Endothelial cell of umbilical vein (primary cell): Measurements from ENCODE around the gene ZFYVE28. TPM values are rescaled to one million over a fixed set of nuclear protein-coding genes. Genes with fewer than 3 reads are reported as not detected.

Experiments used
- BruUV-seq: library from RNA; stranded (reverse); fragments of 400-500 nt; replicated peaks from 2 replicates; lab custom pipeline; 2021; lab: Mats Ljungman, UMichigan
- CTCF ChIA-PET: fragments of 300-600, 350-600 bp; sonication (Branson Sonifier 250); formaldehyde crosslinking; loops from one replicate; lab custom pipeline; 2021; ENCODE audit warnings: antibody characterized with exemption, inconsistent platforms; lab: Charles Lee
- POLR2A ChIA-PET: fragments of 300-600, 350-600 bp; sonication (Branson Sonifier 250); formaldehyde crosslinking; loops from one replicate; lab custom pipeline; 2021; ENCODE audit warnings: antibody characterized with exemption, inconsistent platforms; lab: Charles Lee
- DNase-seq: peaks from one replicate; pipeline ENCODE4 v3.0.0-alpha.2; 2011; ENCODE audit warnings: low read depth, low spot score
- FAIRE-seq: peaks from 2 replicates; lab custom pipeline; 2011; peaks lifted over from hg19 to GRCh38; lab: Jason Lieb, UNC
- H2AFZ ChIP-seq: 2 replicates; pipeline ENCODE4 v1.6.0; 2012; ENCODE audit warnings: low read depth, low read length, control low read depth, inconsistent platforms
- H3K27ac ChIP-seq: 2 replicates; pipeline ENCODE4 v1.5.1; 2011; ENCODE audit warnings: low read depth, mild to moderate bottlenecking, control low read depth, low read length, moderate library complexity; ENCODE audit not compliant: insufficient read depth
- H3K27me3 ChIP-seq, 2 experiments: 2 replicates each; pipeline versions ENCODE4 v1.6.0 to v1.6.1; 2011; ENCODE audit warnings: low read length in 2 of 2, mixed read lengths in 1 of 2; ENCODE audit not compliant: control insufficient read depth in 2 of 2, insufficient read depth in 2 of 2
- H3K36me3 ChIP-seq, 2 experiments: 2 replicates in 1 of 2; 3 replicates in 1 of 2; pipeline ENCODE4 v1.5.1; 2011; ENCODE audit warnings: low read length in 2 of 2, mild to moderate bottlenecking in 1 of 2, moderate library complexity in 1 of 2; ENCODE audit not compliant: control insufficient read depth in 2 of 2, insufficient read depth in 2 of 2; ENCODE audit errors: extremely low read depth in 1 of 2
- H3K4me1 ChIP-seq: 3 replicates; pipeline ENCODE4 v1.5.1; 2011; ENCODE audit warnings: mild to moderate bottlenecking, low read length; ENCODE audit not compliant: control insufficient read depth, insufficient read depth; ENCODE audit errors: extremely low read depth
- H3K4me2 ChIP-seq: 2 replicates; pipeline ENCODE4 v1.6.1; 2011; ENCODE audit warnings: low read length, control low read depth, mixed read lengths; ENCODE audit not compliant: insufficient read depth
- H3K4me3 ChIP-seq, 3 experiments: fragments of 200-600 bp in 1 of 3; sonication (generic), shearing (Covaris generic) in 1 of 3; replicated peaks in 1 of 3; 2 replicates each; pipeline ENCODE4 v1.5.1; 2011 to 2016; ENCODE audit warnings: control low read depth in 3 of 3, low read length in 3 of 3, mild to moderate bottlenecking in 2 of 3, inconsistent platforms in 1 of 3, low read depth in 1 of 3, moderate library complexity in 1 of 3; ENCODE audit not compliant: insufficient read depth in 1 of 3
- H3K79me2 ChIP-seq: 2 replicates; pipeline ENCODE4 v1.6.0; 2012; ENCODE audit warnings: low read length, inconsistent platforms; ENCODE audit not compliant: control insufficient read depth, insufficient read depth
- H3K9ac ChIP-seq: replicated peaks from 2 replicates; pipeline ENCODE3; 2011; ENCODE audit warnings: low read length, control low read depth; ENCODE audit not compliant: insufficient read depth; ENCODE audit errors: extremely low read depth
- H3K9me1 ChIP-seq: replicated peaks from 3 replicates; pipeline ENCODE4 v1.6.0; 2011; ENCODE audit warnings: mild to moderate bottlenecking, low read length; ENCODE audit not compliant: control insufficient read depth, insufficient read depth; ENCODE audit errors: extremely low read depth
- H3K9me3 ChIP-seq: replicated peaks from 2 replicates; pipeline ENCODE4 v1.5.1; 2012; ENCODE audit warnings: low read length, inconsistent platforms; ENCODE audit not compliant: control insufficient read depth, insufficient read depth
- H4K20me1 ChIP-seq: replicated peaks from 2 replicates; pipeline ENCODE3; 2011; ENCODE audit warnings: mild to moderate bottlenecking, low read length; ENCODE audit not compliant: control insufficient read depth, insufficient read depth; ENCODE audit errors: extremely low read depth
- EZH2 ChIP-seq: IDR thresholded peaks from 2 replicates; pipeline ENCODE4 v1.6.1; 2012; ENCODE audit warnings: borderline replicate concordance, low read depth, mild to moderate bottlenecking, moderate library complexity, low read length, inconsistent platforms; ENCODE audit not compliant: severe bottlenecking
- FOS ChIP-seq: IDR thresholded peaks from 2 replicates; pipeline ENCODE4 v1.6.1; 2011; ENCODE audit warnings: mild to moderate bottlenecking, low read length, moderate library complexity, borderline replicate concordance; ENCODE audit not compliant: insufficient read depth
- GATA2 ChIP-seq: IDR thresholded peaks from 2 replicates; pipeline ENCODE4 v1.7.0; 2011; ENCODE audit warnings: low read depth, mild to moderate bottlenecking, moderate library complexity, mixed read lengths, low read length; ENCODE audit not compliant: insufficient read length, insufficient read depth
- JUN ChIP-seq: IDR thresholded peaks from 2 replicates; pipeline ENCODE4 v1.6.1; 2011; ENCODE audit warnings: borderline replicate concordance, low read depth; ENCODE audit not compliant: insufficient read length, insufficient read depth
- MYC ChIP-seq: IDR thresholded peaks from one replicate; pipeline ENCODE4 v1.6.1; 2011; ENCODE audit warnings: mild to moderate bottlenecking, low read depth, low read length
- POLR2A ChIP-seq: IDR thresholded peaks from 2 replicates; pipeline ENCODE4 v1.6.1; 2012; ENCODE audit warnings: low read depth, mild to moderate bottlenecking, control low read depth, low read length
- POLR2AphosphoS5 ChIP-seq: IDR thresholded peaks from 2 replicates; pipeline ENCODE4 v1.6.1; 2012; ENCODE audit warnings: low read depth, mild to moderate bottlenecking, control low read depth, low read length, moderate library complexity; ENCODE audit not compliant: insufficient read depth
- dilution Hi-C: fragments of 300-500 bp; cut with MboI; formaldehyde crosslinking; loops from one replicate; pipeline ENCODE4 v1.15.0; 2019; ENCODE audit warnings: low sequenced_read_pairs; ENCODE audit not compliant: extremely low pct_ligation_motif_present
- intact Hi-C: fragments of 100-400 bp; cut with micrococcal nuclease; formaldehyde crosslinking; loops from one replicate; pipeline ENCODE4 v1.10.0; 2022
- polyA plus RNA-seq, 4 experiments: library from polyadenylated mRNA; depleted of rRNA in 3 of 4; stranded (reverse) in 3 of 4; unstranded in 1 of 4; fragments of >200 nt; gene quantifications; 2 replicates each; pipeline versions ENCODE4 v1.2.1 to v1.2.3, GENCODE V29; 2011 to 2012; ENCODE audit warnings: missing spikeins in 1 of 4
- total RNA-seq: library from RNA; stranded (reverse); gene quantifications from 2 replicates; pipeline ENCODE4 v1.2.3, GENCODE V29; 2021
- TF ChIP-seq, protein P1 (sequence below): IDR thresholded peaks from 2 replicates; pipeline ENCODE4 v1.6.1; 2011; ENCODE audit not compliant: insufficient read depth, insufficient read length
- TF ChIP-seq, protein P2 (sequence below), 2 donors: IDR thresholded peaks; 1 replicate in 1 of 2; 2 replicates in 1 of 2; pipeline ENCODE4 v1.5.1; 2011; ENCODE audit warnings: low read length in 2 of 2, mild to moderate bottlenecking in 2 of 2, moderate library complexity in 2 of 2, control low read depth in 1 of 2, inconsistent platforms in 1 of 2, low read depth in 1 of 2; ENCODE audit not compliant: insufficient read depth in 1 of 2; ENCODE audit errors: extremely low read depth in 1 of 2

The ZFYVE28 gene
- total and polyA plus RNA-seq, 2 donors (not counting 3 experiments of a cell fraction or from before 2014, with no cell fraction given), result 5.8 to 7.1 TPM

DNA sequence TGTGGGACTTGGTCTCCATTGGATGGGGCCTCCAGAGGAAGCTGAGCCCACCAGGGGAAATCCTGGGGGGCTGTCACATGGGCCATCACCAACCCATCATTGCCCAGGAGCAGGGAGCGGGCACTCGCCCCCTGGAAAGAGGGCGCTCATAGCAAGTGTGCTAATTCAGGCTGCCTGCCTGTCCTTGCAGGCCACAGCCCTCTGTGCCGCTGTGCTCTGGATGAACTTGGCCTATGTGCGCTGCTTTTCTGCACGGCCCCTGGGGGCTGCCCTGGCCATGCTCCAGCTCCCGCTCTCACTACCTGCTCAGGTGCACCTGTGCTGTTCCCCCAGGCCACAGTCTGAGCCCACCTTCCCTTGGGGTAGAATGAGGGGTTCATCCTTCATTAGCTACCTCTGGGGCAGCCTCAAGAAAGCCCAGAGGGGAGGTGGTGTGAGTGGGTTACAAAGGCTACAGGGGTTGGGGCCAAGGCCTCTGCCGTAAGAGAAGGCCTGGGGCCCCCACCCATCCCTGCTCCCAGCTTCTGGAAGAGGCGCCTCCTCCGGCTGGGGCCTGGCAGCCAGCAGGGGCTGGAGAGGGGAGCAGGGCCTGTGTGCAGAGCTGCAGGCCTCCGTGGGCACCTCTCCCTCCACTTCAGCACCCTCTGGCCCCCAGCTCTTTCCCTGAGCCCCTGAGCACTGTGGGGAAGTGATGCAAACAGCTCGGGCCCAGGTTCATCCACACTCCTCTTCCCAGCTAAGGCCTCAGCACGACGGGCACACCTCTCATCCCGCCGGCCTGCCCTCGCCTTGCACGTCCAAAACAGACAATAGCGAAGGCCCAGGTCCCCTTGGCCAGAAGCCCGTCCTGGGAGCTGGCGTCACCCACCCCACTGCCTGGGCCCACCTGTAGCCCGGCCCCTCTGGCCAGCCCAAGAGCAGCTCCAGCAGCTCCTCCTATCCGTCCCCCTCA, 9.2 kb upstream of the ZFYVE28 start:
- ChIA-PET CTCF (interaction anchor here (1.1 to 1.6 kb wide), 3 partner anchors 14 to 24 kb away, joined by 3 to 9 read pairs (median 3); no protein-coding TSS in a partner anchor), POLR2A (interaction anchor here (1.1 kb wide), 1 partner anchor 60 kb away, joined by 3 read pairs; no protein-coding TSS in a partner anchor)
- Histone ChIP-seq H3K36me3 (no peaks in the 10 kb centered on the region), H3K4me3 (no peak overlapping the region), H3K27me3 (peaks cover 0 to under 1% of the 10 kb centered on the region in 2 experiments), H3K9ac (no peak overlapping the region), H3K79me2 (no peaks in the 10 kb centered on the region), H3K27ac (no peak overlapping the region), H2AFZ (no peak overlapping the region), H3K9me1 (no peaks in the 10 kb centered on the region), H3K9me3 (no peaks in the 10 kb centered on the region), H4K20me1 (no peaks in the 10 kb centered on the region), H3K4me1 (no peaks in the 10 kb centered on the region), H3K4me2 (no peak overlapping the region)
- intact Hi-C loops (no loop called here), dilution Hi-C loops (no loop called here)
- BruUV-seq, result no TSS peak
- TF ChIP-seq FOS (no peak), JUN (no peak), EZH2 (no peak), POLR2AphosphoS5 (no peak), POLR2A (no peak), MYC (no peak), GATA2 (no peak)
- TF ChIP-seq, protein P1, sequence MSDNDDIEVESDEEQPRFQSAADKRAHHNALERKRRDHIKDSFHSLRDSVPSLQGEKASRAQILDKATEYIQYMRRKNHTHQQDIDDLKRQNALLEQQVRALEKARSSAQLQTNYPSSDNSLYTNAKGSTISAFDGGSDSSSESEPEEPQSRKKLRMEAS, result no peak
- TF ChIP-seq, protein P2, sequence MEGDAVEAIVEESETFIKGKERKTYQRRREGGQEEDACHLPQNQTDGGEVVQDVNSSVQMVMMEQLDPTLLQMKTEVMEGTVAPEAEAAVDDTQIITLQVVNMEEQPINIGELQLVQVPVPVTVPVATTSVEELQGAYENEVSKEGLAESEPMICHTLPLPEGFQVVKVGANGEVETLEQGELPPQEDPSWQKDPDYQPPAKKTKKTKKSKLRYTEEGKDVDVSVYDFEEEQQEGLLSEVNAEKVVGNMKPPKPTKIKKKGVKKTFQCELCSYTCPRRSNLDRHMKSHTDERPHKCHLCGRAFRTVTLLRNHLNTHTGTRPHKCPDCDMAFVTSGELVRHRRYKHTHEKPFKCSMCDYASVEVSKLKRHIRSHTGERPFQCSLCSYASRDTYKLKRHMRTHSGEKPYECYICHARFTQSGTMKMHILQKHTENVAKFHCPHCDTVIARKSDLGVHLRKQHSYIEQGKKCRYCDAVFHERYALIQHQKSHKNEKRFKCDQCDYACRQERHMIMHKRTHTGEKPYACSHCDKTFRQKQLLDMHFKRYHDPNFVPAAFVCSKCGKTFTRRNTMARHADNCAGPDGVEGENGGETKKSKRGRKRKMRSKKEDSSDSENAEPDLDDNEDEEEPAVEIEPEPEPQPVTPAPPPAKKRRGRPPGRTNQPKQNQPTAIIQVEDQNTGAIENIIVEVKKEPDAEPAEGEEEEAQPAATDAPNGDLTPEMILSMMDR (IDR thresholded peaks at IDR 0.05; ENCODE audit: extremely low read depth in 1 of 2, insufficient read depth in 1 of 2, low read depth in 1 of 2, low read length in 2 of 2), result no peak
- DNase-seq (no peak), FAIRE-seq (no peak)
